Stimulated activated CD4-positive, alpha-beta T cell treated with anti-CD3 and anti-CD28 coated beads, Interleukin-15, amount 100 ng/mL, for 24 hours (primary cell): ENCODE measurements around the gene MSL3.

Source experiments
- DNase-seq: peaks from one replicate; pipeline ENCODE4 v3.0.0-alpha.2; 2020

MSL3 gene

GRCh38 chrX:11759461-11760311 is 1.6 kb downstream of the MSL3 start:
- peak; percentile 67 for DNase-seq

GRCh38 chrX:11760958-11761357 is 2.9 kb downstream of the MSL3 start:
- DNase-seq: no peak

- no peak for DNase-seq
These were observed 6.6 kb downstream of the MSL3 start for GRCh38 chrX:11764602-11765067.

DNA sequence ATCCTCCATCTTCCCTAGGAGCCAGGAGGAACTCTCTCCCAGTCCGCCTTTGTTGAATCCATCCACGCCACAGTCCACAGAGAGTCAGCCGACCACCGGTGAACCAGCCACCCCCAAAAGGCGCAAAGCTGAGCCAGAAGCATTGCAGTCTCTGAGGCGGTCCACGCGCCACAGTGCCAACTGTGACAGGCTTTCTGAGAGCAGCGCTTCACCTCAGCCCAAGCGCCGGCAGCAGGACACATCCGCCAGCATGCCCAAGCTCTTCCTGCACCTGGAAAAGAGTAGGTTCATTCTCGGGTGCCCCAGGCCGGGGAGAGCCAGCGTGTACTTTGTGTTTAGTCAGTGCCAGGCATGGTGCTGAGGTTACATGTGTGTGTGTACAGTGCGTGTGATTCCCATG is 7.4 kb downstream of the MSL3 start:
- DNase-seq: no peak

- DNase-seq: no peak
These were observed 8.4 kb downstream of the MSL3 start for GRCh38 chrX:11766487-11766886.

DNA sequence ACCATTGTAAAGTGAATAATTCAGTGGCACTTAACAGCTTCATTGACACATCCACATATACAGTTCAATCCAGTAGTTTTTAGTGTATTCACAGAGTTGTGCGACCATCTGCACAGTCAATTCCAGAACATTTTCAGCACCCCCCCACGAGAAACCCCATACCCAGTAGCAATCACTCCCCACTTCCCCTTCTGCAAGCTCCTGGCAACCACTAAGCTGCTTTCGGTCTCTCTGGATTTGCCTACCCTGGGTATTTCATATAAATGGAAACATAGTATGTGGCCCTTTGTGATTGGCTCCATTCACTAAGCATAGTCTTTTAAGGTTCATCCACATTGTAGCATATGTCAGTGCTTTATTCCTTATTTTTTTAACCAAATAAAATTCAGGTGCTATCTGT is 10.0 kb downstream of the MSL3 start:
- no peak for DNase-seq

- DNase-seq: peak; percentile 41
These were observed 12.3 kb downstream of the MSL3 start for GRCh38 chrX:11770320-11770719.

DNA sequence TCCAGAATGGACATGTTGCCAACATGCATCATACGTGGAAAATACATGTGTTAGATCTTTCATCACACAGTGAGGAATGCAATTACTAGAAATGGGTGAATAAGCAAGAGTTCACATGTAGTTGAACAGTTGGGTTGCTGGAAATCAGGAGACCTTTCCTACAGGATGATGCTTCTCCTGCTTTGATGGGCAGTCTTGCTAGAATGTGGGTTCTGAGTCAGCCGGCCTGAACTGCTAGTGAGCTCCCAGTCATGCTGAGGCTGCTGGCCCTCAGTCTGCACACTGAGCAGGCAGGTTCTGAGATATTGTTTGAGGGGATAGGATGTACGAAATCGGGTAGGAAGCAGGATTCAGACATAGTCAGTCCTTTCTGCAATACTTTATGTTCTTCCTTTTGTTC is 20.2 kb downstream of the MSL3 start:
- no peak for DNase-seq

- DNase-seq: no peak
These were observed 23.1 kb downstream of the MSL3 start for GRCh38 chrX:11781133-11781532.

GRCh38 chrX:11781734-11782370 is 23.8 kb downstream of the MSL3 start:
- DNase-seq: no peak

GRCh38 chrX:11784543-11784942 is 26.5 kb downstream of the MSL3 start:
- DNase-seq: no peak

DNA sequence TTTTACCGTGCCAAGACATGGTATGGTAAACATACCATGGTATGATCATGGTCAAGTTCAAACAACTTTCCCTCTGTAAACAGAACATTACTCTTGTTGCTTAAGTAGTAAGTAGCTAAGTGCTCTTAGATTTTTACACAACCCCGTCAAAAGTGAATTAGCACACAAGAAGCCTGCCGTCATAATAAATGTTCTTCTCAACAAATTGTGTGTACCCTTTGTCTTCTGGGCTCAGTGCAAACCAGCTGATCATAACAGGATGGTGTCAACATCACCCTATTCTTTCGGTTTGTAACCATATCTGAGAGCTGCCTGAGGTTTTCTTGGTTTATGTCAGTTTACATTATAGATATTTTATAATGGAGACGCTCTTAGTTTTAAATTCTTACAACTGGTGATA is 28.8 kb downstream of the MSL3 start:
- DNase-seq: no peak

- peak; percentile 81 for DNase-seq
These were observed 29.5 kb downstream of the MSL3 start for GRCh38 chrX:11787564-11787963.

DNA sequence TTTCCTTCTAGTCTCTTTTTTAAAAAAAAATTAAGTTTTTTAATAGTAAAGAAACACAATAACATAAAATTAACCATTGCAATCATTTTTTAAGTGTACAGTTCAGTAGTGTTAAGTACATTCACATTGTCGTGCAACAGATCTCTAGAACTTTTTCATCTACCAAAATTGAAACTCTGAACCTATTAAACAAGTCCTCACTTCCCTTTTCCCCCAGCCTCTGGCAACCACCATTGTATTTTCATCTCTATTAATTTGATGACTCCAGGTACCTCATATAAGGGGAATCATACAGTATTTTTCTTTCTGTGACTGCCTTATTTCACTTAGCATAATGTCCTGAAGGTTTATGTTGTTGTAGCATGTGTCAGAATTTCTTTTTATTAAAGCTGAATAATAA is 31.8 kb downstream of the MSL3 start:
- no peak for DNase-seq

GRCh38 chrX:11791090-11791489 is 33.1 kb downstream of the MSL3 start:
- peak; percentile 19 for DNase-seq

DNA sequence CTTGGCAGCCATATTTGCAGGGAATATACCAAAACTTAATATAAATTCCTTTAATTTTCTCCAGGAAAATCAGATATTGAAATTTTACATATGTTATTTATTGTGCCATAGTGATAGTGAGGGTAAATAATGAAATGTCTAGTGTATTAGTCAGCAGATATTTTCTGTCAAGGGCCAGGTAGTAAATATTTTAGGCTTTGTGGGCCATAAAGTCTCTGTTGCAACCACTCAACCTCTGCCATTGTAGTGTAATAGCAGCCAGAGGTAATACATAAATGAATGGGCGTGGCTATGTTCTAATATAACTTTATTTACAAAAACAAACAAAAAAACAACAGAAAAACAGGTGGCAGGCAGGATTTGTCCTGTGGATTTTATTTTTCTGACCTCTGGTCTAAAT is 33.5 kb downstream of the MSL3 start:
- no peak for DNase-seq

GRCh38 chrX:11792461-11793421 is 34.7 kb downstream of the MSL3 start:
- peak; percentile 77 for DNase-seq

DNA sequence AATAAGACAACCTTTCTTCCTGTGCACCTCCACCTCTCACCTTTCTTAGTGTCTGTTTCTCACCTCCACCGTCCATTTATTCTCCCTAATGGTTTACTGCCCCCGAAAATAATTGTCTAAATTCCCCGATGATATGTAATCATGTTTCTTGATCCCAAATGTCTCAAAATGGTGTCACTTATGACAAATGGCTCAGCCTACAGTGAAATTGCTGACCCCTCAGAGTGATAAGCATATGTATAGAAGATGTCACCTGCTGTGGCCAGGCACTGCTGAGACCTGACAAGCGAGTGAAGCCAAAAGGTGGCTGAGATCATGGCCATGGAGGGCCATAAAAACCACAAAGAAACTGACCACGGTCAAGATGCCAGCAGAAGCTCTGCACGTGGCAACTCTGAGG is 35.7 kb downstream of the MSL3 start:
- no peak for DNase-seq

GRCh38 chrX:11813341-11813740 is 55.3 kb downstream of the MSL3 start:
- no peak for DNase-seq
